HFFc6 (cell line): ENCODE results near the gene GNAO1. TPM values are rescaled to one million over a fixed set of nuclear protein-coding genes. Genes with fewer than 3 reads are reported as not detected.

ENCODE experiments used
- DNase-seq: peaks from one replicate; pipeline ENCODE4 v3.0.0-alpha.2; 2018
- H3K27ac Mint-ChIP-seq: 2 replicates; pipeline ENCODE4 v1.8.0; 2020; ENCODE audit warnings: mild to moderate bottlenecking, mixed read lengths
- H3K27me3 Mint-ChIP-seq: 2 replicates; pipeline ENCODE4 v1.8.0; 2021; ENCODE audit warnings: mild to moderate bottlenecking, moderate library complexity, mixed read lengths; ENCODE audit not compliant: insufficient read depth
- H3K36me3 Mint-ChIP-seq: 2 replicates; pipeline ENCODE4 v1.8.0; 2021; ENCODE audit warnings: low read depth, mixed read lengths
- H3K4me1 Mint-ChIP-seq: 2 replicates; pipeline ENCODE4 v1.8.0; 2020; ENCODE audit warnings: low read depth, mixed read lengths
- H3K4me3 Mint-ChIP-seq: 2 replicates; pipeline ENCODE4 v1.8.0; 2020; ENCODE audit warnings: mild to moderate bottlenecking, moderate library complexity, mixed read lengths
- H3K9me3 Mint-ChIP-seq: 2 replicates; pipeline ENCODE4 v1.8.0; 2020; ENCODE audit warnings: mild to moderate bottlenecking, mixed read lengths
- total RNA-seq, 6 experiments: library from RNA; stranded (reverse); fragmentation: NEBNext Ultra II Directional; extraction: Animal tissue kit (Norgen Biotek cat#: 25700); gene quantifications; 2 replicates in 1 of 6; 3 replicates in 5 of 6; pipeline ENCODE4 v1.2.3, GENCODE V29; 2021
- TF ChIP-seq, protein P1 (sequence below): fragments of 200-600 bp; sonication (generic); IDR thresholded peaks from 2 replicates; pipeline ENCODE4 v1.5.0; 2021; ENCODE audit warnings: antibody characterized with exemption, mild to moderate bottlenecking

Gene GNAO1
- total RNA-seq, 6 experiments from 2014 or later, result 0.07 to 0.48 (median 0.37) TPM; not detected in 1

DNA sequence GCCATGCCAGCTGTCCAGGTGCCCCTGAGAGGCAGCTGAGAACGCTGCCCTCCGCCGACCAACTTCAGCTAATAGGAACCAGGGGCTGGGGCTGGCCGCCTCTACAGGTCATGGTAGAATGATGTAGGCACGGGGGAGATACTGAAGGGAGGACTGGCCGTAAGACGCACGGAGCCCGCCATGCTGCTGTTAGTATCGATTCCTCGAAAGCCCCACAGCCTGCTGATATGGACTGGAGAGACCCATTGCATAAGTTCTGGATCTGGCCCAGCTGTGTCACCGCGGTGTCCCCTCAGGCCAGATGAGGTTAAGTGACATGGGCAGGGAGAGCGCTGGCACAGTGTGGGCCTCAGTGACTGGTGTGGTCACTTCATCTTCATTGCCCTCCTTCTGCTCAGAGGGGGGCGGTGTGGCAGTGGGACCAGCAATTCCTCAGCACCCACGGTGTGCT is 158.4 kb downstream of the GNAO1 start:
- TF ChIP-seq, protein P1, sequence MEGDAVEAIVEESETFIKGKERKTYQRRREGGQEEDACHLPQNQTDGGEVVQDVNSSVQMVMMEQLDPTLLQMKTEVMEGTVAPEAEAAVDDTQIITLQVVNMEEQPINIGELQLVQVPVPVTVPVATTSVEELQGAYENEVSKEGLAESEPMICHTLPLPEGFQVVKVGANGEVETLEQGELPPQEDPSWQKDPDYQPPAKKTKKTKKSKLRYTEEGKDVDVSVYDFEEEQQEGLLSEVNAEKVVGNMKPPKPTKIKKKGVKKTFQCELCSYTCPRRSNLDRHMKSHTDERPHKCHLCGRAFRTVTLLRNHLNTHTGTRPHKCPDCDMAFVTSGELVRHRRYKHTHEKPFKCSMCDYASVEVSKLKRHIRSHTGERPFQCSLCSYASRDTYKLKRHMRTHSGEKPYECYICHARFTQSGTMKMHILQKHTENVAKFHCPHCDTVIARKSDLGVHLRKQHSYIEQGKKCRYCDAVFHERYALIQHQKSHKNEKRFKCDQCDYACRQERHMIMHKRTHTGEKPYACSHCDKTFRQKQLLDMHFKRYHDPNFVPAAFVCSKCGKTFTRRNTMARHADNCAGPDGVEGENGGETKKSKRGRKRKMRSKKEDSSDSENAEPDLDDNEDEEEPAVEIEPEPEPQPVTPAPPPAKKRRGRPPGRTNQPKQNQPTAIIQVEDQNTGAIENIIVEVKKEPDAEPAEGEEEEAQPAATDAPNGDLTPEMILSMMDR, result no peak
- Mint-ChIP-seq H3K27ac (no peak overlapping the region), H3K4me1 (no peaks in the 10 kb centered on the region), H3K27me3 (peaks cover 14% of the 10 kb centered on the region), H3K9me3 (no peaks in the 10 kb centered on the region), H3K4me3 (no peak overlapping the region), H3K36me3 (no peaks in the 10 kb centered on the region)
- no peak for DNase-seq

DNA sequence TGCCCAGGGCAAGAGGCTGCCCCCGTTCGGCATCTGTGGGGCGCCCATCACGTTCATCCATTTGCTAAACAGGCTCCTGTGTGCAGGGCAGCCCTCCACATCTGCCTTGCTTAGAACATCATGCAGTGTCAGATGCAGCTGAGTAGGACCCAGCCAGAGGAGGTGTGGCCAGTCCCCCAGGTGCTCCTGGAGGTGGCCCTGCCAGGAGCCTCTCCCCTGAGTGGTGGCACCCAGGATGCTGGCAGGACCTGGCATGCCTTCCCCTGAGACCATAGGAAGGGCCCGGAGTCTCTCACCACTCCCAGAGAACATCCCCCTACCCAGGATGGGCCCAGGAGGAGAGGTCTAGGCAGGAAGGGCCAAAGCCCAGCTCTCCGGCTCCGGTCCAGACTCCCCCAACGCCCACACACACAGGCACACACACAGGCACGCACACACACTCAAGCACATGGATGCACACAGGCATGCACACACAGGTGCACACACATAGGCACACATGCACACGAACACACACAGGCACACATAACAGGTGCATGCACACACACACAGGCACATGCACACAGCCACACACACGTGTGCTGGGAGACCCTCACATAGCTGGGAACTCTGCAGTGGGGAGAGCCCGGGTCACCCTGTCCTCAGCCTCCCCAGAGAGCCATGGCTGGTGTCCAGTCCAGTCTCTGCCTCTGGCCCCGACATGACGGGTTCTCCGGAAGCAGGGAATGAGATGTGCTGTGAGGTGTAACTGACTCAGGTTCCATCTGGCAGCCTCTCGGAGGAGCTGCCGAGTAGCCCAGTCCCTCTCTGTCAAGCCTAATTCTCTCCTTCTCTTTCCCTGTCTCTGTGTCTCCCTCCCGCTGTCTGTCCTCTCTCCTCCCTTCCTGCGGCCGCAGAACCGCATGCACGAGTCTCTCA is 159.5 kb downstream of the GNAO1 start:
- Mint-ChIP-seq H3K4me1 (peaks cover 2% of the 10 kb centered on the region), H3K36me3 (no peaks in the 10 kb centered on the region), H3K27ac (no peak overlapping the region), H3K4me3 (no peak overlapping the region), H3K27me3 (peaks cover 14% of the 10 kb centered on the region), H3K9me3 (no peaks in the 10 kb centered on the region)
- no peak for DNase-seq
- TF ChIP-seq, protein P1, result no peak

DNA sequence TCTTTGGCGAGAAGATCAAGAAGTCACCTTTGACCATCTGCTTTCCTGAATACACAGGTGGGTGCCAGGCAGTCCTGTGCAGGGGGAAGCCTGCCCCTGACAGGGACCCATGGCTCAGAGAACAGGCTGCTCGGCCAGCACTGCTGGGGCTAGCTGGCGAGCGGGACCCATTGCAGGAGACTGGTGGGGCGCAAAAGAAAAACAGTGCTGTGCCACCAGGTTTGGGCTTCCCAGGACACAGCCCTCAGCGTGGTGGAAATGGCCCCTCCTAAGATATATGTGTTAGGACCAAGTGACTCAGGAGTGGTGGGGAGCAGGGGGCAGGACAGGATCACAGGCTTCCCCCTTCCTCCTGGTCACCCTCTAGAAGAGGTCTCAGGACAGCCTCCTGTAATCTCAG is 160.2 kb downstream of the GNAO1 start:
- Mint-ChIP-seq H3K27ac (no peak overlapping the region), H3K27me3 (peaks cover 11% of the 10 kb centered on the region), H3K4me1 (peaks cover 9% of the 10 kb centered on the region), H3K4me3 (no peak overlapping the region), H3K36me3 (no peaks in the 10 kb centered on the region), H3K9me3 (no peaks in the 10 kb centered on the region)
- DNase-seq, result no peak
- TF ChIP-seq, protein P1, result no peak

DNA sequence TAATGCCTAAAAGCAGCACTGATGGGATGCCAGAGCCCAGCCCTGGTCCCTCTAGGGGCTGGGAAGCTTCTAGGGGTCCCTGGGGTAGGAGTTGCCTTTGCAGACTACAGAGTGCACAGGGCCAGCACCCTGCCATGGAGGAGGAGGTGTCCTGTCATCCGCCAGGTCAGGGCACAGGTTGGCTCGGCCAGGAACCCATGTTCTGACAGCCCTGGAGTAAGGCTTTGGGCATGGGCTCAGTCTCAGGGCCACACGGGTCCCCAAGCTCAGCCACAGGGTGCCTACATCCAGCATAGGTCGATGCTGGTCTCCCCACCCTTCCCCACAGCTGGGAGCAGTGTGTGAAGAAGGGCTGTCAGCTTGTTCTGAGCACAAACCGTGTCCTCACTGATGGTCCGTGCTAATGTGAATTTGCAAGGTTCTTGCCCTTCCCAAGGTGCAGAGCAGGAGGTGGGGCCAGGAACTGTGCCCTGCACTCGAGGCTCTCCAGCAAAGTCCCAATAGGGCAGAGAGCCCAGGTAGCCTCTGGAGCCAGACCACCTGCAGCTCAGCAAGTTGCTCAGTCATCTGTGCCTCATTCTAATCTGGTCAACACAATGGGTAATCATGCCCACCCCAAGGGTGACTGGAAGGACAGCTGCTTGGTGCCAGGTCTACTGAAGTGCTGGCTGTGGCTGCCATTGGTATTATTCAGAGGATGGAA is 161.2 kb downstream of the GNAO1 start:
- H3K4me3 Mint-ChIP-seq, result no peak overlapping the region
- H3K27ac Mint-ChIP-seq, result no peak overlapping the region
- no peak for DNase-seq
- TF ChIP-seq, protein P1, result no peak
- H3K27me3 Mint-ChIP-seq, result peaks cover 12% of the 10 kb centered on the region
- no peaks in the 10 kb centered on the region for H3K9me3 Mint-ChIP-seq
- H3K36me3 Mint-ChIP-seq, result no peaks in the 10 kb centered on the region
- H3K4me1 Mint-ChIP-seq, result peaks cover 19% of the 10 kb centered on the region

DNA sequence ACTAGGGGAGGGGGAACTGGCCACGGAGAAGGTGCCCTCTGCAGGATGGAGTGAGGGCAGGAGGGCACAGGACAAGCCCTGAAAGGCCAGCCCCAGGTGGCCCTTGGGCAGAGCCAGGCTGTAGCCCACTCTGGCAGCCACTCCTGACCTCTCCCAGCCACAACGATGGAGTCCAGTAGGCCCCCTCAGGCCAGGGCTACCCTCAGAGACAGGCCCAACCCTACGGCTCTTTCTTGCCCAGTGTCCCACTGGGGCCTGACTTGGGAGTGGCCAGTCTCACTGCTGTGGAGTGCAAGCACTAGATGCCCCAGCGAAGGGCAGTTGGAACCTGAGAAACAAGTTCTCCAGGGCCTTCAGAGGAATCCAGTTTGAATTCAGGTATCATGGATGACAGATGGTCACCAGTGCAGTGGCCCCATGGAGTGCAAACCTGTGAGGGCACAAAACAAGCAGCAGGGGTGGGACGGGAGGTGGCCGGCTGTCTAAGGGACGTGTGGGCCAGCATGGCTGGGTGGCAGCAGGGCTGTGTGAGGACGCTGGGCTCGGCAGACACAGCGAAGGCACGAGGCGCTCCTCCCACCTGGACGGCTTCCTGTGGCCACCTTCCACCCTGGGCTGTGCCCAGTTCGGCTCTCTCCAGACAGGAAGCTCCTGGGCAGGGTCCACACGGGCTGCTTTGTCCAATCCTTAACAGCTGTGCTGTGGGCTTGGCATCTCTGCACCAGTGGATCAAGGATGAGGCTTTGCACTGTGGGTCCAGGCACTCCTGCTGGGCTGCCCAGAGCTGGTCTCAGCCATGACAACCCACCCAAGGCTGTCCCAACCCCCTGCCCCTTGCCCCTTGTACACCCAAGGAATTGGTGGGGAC is 162.0 kb downstream of the GNAO1 start:
- peaks cover 12% of the 10 kb centered on the region for H3K27me3 Mint-ChIP-seq
- no peak overlapping the region for H3K27ac Mint-ChIP-seq
- peaks cover 27% of the 10 kb centered on the region for H3K4me1 Mint-ChIP-seq
- DNase-seq, result no peak
- H3K36me3 Mint-ChIP-seq, result no peaks in the 10 kb centered on the region
- H3K4me3 Mint-ChIP-seq, result no peak overlapping the region
- H3K9me3 Mint-ChIP-seq, result no peaks in the 10 kb centered on the region
- TF ChIP-seq, protein P1, result no peak
